OCI-LY7 (cell line): ENCODE measurements around the gene KNSTRN. TPM values are rescaled to one million over a fixed set of nuclear protein-coding genes. Genes with fewer than 3 reads are reported as not detected.

ENCODE experiments used
- BruUV-seq: library from RNA; stranded (reverse); fragments of 400-500 nt; replicated peaks from 2 replicates; lab custom pipeline; 2021; lab: Mats Ljungman, UMichigan
- CTCF ChIA-PET: fragments of 300-600 bp; sonication (Branson Sonifier 250); formaldehyde crosslinking; loops from one replicate; lab custom pipeline; 2022; ENCODE audit warnings: antibody characterized with exemption; ENCODE audit not compliant: unreplicated experiment; lab: Charles Lee
- POLR2A ChIA-PET: fragments of 300-600 bp; sonication (Branson Sonifier 250); formaldehyde crosslinking; loops from one replicate; lab custom pipeline; 2022; ENCODE audit warnings: antibody characterized with exemption; lab: Charles Lee
- DNase-seq: peaks from one replicate; pipeline ENCODE4 v3.0.0-alpha.2; 2015; ENCODE audit warnings: low spot score
- H2AFZ ChIP-seq: fragments of 200-600 bp; sonication (generic), shearing (Covaris generic); 2 replicates; pipeline ENCODE4 v1.6.1; 2014; ENCODE audit warnings: mild to moderate bottlenecking, antibody characterized with exemption, low read length, moderate library complexity
- H3K27ac ChIP-seq: fragments of 200-600 bp; sonication (generic); 2 replicates; pipeline ENCODE4 v1.5.1; 2014; ENCODE audit warnings: mixed run types, low read depth, mild to moderate bottlenecking, moderate library complexity, low read length, inconsistent platforms; ENCODE audit not compliant: poor library complexity, severe bottlenecking
- H3K36me3 ChIP-seq: fragments of 200-600 bp; sonication (generic); 2 replicates; pipeline ENCODE4 v1.6.1; 2014; ENCODE audit warnings: mild to moderate bottlenecking, antibody characterized with exemption, low read length, moderate library complexity, mixed read lengths; ENCODE audit not compliant: insufficient read depth
- H3K4me1 ChIP-seq: fragments of 200-600 bp; sonication (generic); 2 replicates; pipeline ENCODE4 v1.5.1; 2014; ENCODE audit warnings: mild to moderate bottlenecking, low read length; ENCODE audit not compliant: insufficient read depth, poor library complexity, severe bottlenecking
- H3K4me2 ChIP-seq: fragments of 200-600 bp; sonication (generic); 2 replicates; pipeline ENCODE4 v1.6.1; 2014; ENCODE audit warnings: mild to moderate bottlenecking, low read length
- H3K4me3 ChIP-seq: fragments of 200-600 bp; sonication (generic); 2 replicates; pipeline ENCODE4 v1.5.1; 2014; ENCODE audit warnings: mild to moderate bottlenecking, low read depth, low read length; ENCODE audit not compliant: poor library complexity, severe bottlenecking
- H3K79me2 ChIP-seq: fragments of 200-600 bp; sonication (generic); 2 replicates; pipeline ENCODE4 v1.6.1; 2016; ENCODE audit warnings: low read depth, mild to moderate bottlenecking, low read length, moderate library complexity, mixed read lengths; ENCODE audit not compliant: insufficient read depth
- H3K9me2 ChIP-seq: fragments of 200-600 bp; sonication (generic); 2 replicates; pipeline ENCODE4 v1.6.1; 2016; ENCODE audit warnings: mild to moderate bottlenecking, low read length, mixed read lengths; ENCODE audit not compliant: insufficient read depth
- H3K9me3 ChIP-seq: fragments of 200-600 bp; sonication (generic); 2 replicates; pipeline ENCODE4 v1.6.1; 2014; ENCODE audit warnings: mild to moderate bottlenecking, mixed run types, low read length, mixed read lengths
- H4K20me1 ChIP-seq: fragments of 200-600 bp; sonication (generic); 2 replicates; pipeline ENCODE4 v1.6.1; 2014; ENCODE audit warnings: mild to moderate bottlenecking, antibody characterized with exemption, low read length, moderate library complexity, mixed read lengths; ENCODE audit not compliant: insufficient read depth
- CTCF ChIP-seq: fragments of 200-600 bp; sonication (generic); conservative IDR thresholded peaks from 2 replicates; pipeline ENCODE4 v1.5.1; 2014; ENCODE audit warnings: mild to moderate bottlenecking, antibody characterized with exemption, low read length, moderate library complexity, mixed read lengths
- EZH2phosphoT487 ChIP-seq: fragments of 200-600 bp; sonication (generic); IDR thresholded peaks from 2 replicates; pipeline ENCODE4 v1.6.1; 2018; ENCODE audit warnings: low read depth, borderline replicate concordance, mild to moderate bottlenecking, mixed run types, antibody characterized with exemption, low read length, moderate library complexity, mixed read lengths
- intact Hi-C: fragments of 100-400 bp; cut with micrococcal nuclease; formaldehyde crosslinking; loops from one replicate; pipeline ENCODE4 v1.10.0; 2022; ENCODE audit not compliant: unreplicated experiment
- total RNA-seq, 2 experiments: library from RNA; depleted of rRNA in 1 of 2; stranded (reverse); fragments of >200 nt in 1 of 2; shearing (Covaris generic) in 1 of 2; gene quantifications; 2 replicates each; pipeline ENCODE4 v1.2.3, GENCODE V29; 2014 to 2022

The KNSTRN gene
- total RNA-seq, 2 experiments from 2014 or later, result 89.6 to 106 TPM

DNA sequence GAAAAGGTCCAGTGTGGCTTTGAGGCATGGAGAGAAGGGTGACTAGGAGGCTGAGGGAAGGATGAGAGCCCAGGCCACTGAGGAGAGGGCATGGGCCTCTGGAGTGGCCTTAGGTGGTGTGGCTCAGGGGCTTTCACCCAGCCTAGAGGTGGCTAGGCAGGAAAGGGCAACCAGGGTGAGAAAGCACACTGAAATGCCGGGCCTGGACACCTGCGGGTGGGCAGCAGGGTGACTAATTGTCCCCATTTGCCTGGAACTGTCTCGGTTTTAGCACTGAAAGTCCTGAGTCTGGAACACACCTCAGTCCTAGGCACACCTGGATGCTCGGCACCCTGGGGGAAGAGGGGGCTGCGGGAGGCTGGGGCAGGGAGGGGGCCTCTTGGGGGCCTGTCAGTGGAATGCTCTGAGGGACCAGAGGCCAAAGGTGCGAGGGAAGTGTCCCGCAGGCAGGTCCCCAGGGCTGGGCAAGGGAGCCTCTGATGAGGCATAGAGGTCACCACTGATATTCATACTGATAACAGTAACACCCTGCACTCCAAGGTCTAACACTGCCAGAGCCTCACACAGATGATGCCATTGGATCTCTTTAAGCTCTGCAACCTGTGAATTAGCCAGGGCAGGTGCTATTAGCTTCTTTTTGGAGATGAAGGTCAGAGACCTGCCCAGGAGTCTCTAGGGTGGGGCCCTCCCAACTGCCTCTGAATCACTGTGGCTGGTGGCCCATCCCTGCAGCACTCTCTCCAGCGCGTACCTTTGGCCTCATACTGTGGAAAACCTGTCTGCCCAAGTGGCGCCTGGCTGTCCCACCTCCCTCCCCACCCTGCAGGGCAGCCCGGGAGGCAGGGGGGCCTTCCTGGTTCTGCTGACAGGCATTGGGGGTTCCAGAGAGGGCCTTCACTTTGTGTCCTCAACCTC, 34.7 kb upstream of the KNSTRN start:
- intact Hi-C loops, result no loop called here
- no peaks in the 10 kb centered on the region for H3K36me3 ChIP-seq
- no peak overlapping the region for H3K27ac ChIP-seq
- H4K20me1 ChIP-seq, result no peaks in the 10 kb centered on the region
- no peak overlapping the region for H3K4me3 ChIP-seq
- BruUV-seq, result no TSS peak
- no peak overlapping the region for H3K4me2 ChIP-seq
- DNase-seq, result no peak
- TF ChIP-seq CTCF (no peak), EZH2phosphoT487 (no peak)
- H3K79me2 ChIP-seq, result no peaks in the 10 kb centered on the region
- CTCF ChIA-PET, result no interaction called here
- no peaks in the 10 kb centered on the region for H3K9me2 ChIP-seq
- no peaks in the 10 kb centered on the region for H3K9me3 ChIP-seq
- H3K4me1 ChIP-seq, result peaks cover 4% of the 10 kb centered on the region
- no peak overlapping the region for H2AFZ ChIP-seq
- POLR2A ChIA-PET, result no interaction called here

DNA sequence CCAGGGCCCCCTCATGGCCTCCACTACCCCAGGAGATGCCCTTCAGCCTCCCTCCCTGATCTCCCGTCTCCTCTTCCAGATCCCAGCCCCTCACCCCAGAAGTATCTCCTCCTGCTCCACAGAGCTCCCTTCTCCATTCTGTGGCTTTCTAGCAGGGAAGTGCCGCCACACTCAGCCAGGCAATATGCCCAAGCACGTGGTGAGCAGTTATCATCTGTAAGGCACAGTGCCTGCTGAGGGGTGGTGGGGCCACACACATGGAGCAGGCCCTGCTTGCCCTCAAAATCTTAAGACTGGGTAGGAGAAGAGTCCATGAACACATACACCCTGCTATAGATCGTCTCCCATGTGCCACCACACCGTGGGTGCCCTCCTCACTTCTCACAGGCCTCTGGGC, 34.0 kb upstream of the KNSTRN start:
- POLR2A ChIA-PET, result no interaction called here
- H3K9me2 ChIP-seq, result no peaks in the 10 kb centered on the region
- no peaks in the 10 kb centered on the region for H3K9me3 ChIP-seq
- no peaks in the 10 kb centered on the region for H3K36me3 ChIP-seq
- no peak overlapping the region for H3K4me3 ChIP-seq
- intact Hi-C loops, result no loop called here
- no peaks in the 10 kb centered on the region for H3K79me2 ChIP-seq
- no peak overlapping the region for H2AFZ ChIP-seq
- H4K20me1 ChIP-seq, result no peaks in the 10 kb centered on the region
- no peak for TF ChIP-seq CTCF
- no peak for TF ChIP-seq EZH2phosphoT487
- no peak overlapping the region for H3K27ac ChIP-seq
- peaks cover 4% of the 10 kb centered on the region for H3K4me1 ChIP-seq
- CTCF ChIA-PET, result no interaction called here
- no peak overlapping the region for H3K4me2 ChIP-seq
- BruUV-seq, result no TSS peak
- DNase-seq, result no peak

GRCh38 chr15:40349163-40349562, 33.4 kb upstream of the KNSTRN start:
- no peak overlapping the region for H3K27ac ChIP-seq
- H3K36me3 ChIP-seq, result no peaks in the 10 kb centered on the region
- no peaks in the 10 kb centered on the region for H3K79me2 ChIP-seq
- ChIA-PET POLR2A (no interaction called here), CTCF (no interaction called here)
- DNase-seq, result no peak
- H3K4me2 ChIP-seq, result no peak overlapping the region
- no TSS peak for BruUV-seq
- H3K4me1 ChIP-seq, result peaks cover 3% of the 10 kb centered on the region
- H4K20me1 ChIP-seq, result no peaks in the 10 kb centered on the region
- no peak overlapping the region for H2AFZ ChIP-seq
- no peak overlapping the region for H3K4me3 ChIP-seq
- TF ChIP-seq CTCF (no peak), EZH2phosphoT487 (no peak)
- intact Hi-C loops, result no loop called here
- no peaks in the 10 kb centered on the region for H3K9me3 ChIP-seq
- no peaks in the 10 kb centered on the region for H3K9me2 ChIP-seq
